22Rv1 (cell line): Measurements from ENCODE around the gene UBQLN4.

Source experiments
- H3K27ac ChIP-seq: fragments of 450-650 bp; 2 replicates; pipeline ENCODE4 v1.5.1; 2017
- ZFX ChIP-seq: fragments of 450-650 bp; IDR thresholded peaks from 2 replicates; pipeline ENCODE4 v1.6.1; 2017; ENCODE audit warnings: antibody characterized with exemption, borderline replicate concordance
- TF ChIP-seq, protein P1 (sequence below): fragments of 450-650 bp; IDR thresholded peaks from 2 replicates; pipeline ENCODE4 v1.5.1; 2017; ENCODE audit warnings: mild to moderate bottlenecking

UBQLN4 gene

DNA sequence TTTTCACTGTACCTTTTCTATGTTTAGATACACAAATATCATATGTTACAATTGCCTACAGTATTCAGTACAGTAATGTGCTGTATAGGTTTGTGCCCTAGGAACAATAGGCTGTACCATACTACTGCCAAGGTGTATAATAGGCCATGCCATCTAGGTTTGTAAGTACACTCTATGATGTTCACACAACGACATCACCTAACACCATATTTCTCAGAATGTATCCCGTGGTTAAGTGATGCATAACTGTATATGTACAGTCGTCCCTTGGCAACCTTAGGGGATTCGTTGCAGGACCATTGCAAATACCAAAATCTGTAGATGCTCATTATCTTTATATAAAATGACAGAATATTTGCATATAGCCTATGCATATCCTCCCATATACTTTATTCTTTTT, 27.0 kb downstream of the UBQLN4 start:
- no peak overlapping the region for H3K27ac ChIP-seq
- TF ChIP-seq, protein P1, sequence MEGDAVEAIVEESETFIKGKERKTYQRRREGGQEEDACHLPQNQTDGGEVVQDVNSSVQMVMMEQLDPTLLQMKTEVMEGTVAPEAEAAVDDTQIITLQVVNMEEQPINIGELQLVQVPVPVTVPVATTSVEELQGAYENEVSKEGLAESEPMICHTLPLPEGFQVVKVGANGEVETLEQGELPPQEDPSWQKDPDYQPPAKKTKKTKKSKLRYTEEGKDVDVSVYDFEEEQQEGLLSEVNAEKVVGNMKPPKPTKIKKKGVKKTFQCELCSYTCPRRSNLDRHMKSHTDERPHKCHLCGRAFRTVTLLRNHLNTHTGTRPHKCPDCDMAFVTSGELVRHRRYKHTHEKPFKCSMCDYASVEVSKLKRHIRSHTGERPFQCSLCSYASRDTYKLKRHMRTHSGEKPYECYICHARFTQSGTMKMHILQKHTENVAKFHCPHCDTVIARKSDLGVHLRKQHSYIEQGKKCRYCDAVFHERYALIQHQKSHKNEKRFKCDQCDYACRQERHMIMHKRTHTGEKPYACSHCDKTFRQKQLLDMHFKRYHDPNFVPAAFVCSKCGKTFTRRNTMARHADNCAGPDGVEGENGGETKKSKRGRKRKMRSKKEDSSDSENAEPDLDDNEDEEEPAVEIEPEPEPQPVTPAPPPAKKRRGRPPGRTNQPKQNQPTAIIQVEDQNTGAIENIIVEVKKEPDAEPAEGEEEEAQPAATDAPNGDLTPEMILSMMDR = no peak
- no peak for TF ChIP-seq ZFX

DNA sequence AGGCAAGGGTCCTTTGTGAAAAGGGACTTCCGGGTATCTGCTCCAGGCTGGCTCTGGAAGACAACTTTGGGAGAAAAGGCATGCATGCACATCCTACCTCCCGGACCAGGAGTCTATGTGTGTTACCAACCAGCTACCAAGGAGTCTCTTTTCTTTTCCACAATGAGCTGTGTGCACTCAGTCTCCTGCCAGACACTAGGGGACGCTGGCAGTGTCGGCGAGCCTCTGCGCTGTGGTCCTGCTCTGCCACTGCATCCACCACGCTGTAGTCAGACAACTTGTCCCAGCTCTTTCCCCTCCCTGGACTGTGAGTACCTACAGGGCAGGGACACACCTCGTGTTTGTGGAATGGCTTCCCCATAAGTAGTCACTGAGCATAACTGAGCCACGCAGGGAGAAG, 27.7 kb downstream of the UBQLN4 start:
- TF ChIP-seq, protein P1 = peak; percentile 72
- TF ChIP-seq ZFX = no peak

DNA sequence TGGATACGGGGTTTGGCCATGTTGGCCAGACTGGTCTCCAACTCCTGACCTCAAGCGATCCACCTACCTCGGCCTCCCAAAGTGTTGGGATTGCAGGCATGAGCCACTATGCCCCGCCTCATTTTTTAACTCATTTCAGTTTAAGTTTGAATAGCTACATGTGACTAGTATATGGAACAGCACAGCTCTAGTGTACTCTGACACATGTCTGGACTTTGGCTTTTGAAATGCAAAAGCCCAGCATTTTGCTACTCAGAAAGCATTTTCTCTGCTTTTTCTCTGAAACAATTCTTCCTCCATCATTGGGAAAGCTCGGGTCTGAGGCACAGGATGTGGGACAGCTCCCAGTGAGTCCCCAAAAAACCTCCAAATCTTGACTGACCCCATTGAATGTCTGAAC, 28.8 kb downstream of the UBQLN4 start:
- no peak overlapping the region for H3K27ac ChIP-seq
- TF ChIP-seq, protein P1 = no peak
- TF ChIP-seq ZFX = no peak

More for the DNA sequence above, 27.7 kb downstream of the UBQLN4 start:
- no peak overlapping the region for H3K27ac ChIP-seq

DNA sequence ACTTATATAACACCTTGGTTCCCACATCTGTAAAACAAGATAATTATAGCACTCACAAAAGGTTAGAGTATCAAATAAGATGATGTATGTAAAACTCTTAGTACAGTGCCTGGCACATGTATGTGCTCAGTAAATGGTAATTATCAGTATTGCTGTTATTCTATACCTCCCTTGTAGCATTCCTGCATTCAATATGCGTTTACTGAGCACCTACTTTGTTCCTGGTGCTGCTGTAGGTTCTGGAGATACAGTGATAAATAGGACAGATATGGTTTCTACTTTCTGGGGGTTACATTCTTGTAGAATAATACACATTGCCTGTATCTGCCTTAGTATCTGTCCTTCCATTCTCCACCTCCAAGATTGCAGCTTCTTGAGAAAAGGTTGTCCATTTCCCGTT, 31.6 kb downstream of the UBQLN4 start:
- H3K27ac ChIP-seq = no peak overlapping the region
- TF ChIP-seq, protein P1 = no peak
- no peak for TF ChIP-seq ZFX

DNA sequence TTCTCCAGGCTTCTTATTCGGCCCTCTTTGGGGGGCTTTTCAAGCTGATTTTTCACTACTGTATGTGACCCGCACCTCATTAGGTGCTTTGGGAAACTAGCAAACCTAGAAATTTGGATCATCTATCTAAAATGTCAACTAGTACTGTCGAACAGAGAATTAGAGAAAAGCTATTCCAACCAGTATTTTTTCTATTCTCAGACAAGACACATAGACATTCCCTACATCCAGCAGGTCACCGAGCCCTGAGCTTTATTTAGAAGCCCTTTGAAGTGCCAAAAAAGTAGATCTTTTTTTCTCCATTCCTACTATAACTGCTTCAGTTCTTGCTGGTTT, 32.5 kb downstream of the UBQLN4 start:
- no peak for TF ChIP-seq ZFX
- TF ChIP-seq, protein P1 = no peak
- H3K27ac ChIP-seq = peak overlapping the region; percentile 61

DNA sequence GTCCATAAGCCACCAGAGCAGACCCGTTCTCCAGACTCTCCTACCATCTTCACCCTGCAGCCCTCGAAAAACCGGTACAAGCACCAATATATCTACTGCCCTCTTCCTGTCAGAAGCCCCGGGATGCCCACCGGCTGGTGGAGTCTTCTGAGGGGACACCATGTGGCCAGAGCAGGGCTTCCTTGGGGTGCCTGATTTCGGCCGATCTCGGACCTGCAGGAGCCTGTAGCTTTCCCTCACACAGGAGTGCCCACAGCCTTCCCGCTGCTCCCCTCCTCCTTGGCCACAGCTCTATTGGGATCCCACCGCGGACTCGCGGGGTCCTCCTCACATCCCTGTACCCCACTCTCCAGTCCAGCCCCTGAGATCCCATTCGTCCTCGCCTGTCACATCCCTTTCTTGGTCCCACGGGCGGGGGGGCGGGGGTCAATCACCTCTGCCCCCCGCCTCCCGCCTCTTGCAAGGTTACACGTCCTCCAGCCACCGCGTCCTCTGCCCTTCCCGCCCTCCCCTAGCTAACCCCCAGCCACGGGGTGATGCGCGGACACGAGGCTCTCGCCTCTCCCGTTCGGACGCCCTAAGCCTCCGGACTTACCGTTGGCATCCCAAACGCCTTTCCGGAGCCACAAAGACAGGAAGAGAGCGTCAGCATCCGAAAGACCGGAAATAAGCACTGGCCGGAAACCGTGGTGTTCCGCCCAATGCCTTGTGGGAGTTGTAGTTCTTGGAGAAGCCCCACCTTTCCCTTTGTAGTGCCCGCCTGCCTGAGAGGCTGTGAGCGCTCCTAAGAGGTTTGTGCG, 33.1 kb downstream of the UBQLN4 start, which contains the start of gene SSR2:
TSS of gene SSR2 (minus strand) at position 659 of the 800 bp plus-strand sequence. CDS start 784 bp downstream, outside the sequence.
- H3K27ac ChIP-seq = peak within 1 kb of the TSS; percentile 61

DNA sequence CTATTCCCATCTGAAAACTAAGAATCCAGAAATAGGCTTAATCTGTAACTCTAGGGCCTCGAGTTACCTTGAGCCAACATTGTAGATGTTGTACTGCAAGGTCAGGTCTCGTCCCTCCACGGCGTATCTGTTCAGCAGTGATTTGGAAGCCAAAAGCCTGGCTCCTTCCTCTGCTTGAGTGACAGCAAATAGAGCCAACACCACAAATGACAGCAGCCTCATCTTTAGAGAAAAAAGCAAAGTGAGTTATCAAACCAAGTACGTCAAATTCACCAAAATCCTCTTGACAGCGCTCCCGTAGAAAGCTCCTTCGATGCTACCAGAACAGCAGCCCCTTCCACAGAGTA, 33.7 kb downstream of the UBQLN4 start:
- no peak for TF ChIP-seq ZFX
- TF ChIP-seq, protein P1 = no peak
- H3K27ac ChIP-seq = peak overlapping the region; percentile 61

More for the DNA sequence above, 33.1 kb downstream of the UBQLN4 start, which contains the start of gene SSR2:
- TF ChIP-seq, protein P1 = no peak
- no peak for TF ChIP-seq ZFX
